Ramos (cell line): ENCODE results near the gene KRTAP5-5.
"Not testable (repeated sequence)": the region's sequence is repeated elsewhere in the genome, so short reads cannot be mapped to it uniquely, and the experiment has no call there.

ENCODE experiments used
- in situ Hi-C: fragments of 300-500 bp; cut with MboI; formaldehyde crosslinking; loops from one replicate; pipeline ENCODE4 v1.14.3; 2022; ENCODE audit warnings: low sequenced_read_pairs; ENCODE audit not compliant: unreplicated experiment

KRTAP5-5 gene

GRCh38 chr11:1629326-1630185 is at the start of gene KRTAP5-5:
KRTAP5-5 (plus strand) TSS chr11:1629775; CDS start chr11:1629841, 66 bp downstream.
- in situ Hi-C loops = loop anchor here (10.0 kb wide), 1 partner anchor 65 kb away; no protein-coding TSS in a partner anchor

DNA sequence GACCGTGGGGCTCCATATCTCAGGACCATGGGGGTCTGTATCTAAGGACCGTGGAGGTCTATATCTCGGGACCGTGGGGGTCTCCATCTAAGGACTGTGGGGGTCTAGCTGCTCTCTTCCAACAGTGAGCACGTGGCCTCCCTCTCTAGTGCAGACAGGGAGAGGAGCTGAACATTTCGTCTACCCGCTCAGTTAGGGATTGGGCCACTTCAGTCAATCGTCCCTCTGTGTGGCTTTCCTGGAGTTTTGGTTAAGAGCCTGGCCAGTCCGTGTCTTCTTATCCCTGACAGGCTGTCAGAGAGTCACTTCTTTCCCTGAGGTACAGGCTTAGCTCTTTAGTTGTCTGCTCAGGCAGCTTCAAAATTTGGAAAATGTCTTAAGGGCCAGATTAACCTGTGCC is 47.6 kb upstream of the KRTAP5-5 start:
- in situ Hi-C loops = no loop called here

- in situ Hi-C loops = not testable (repeated sequence)
These were observed 46.7 kb upstream of the KRTAP5-5 start for GRCh38 chr11:1582909-1583308.

DNA sequence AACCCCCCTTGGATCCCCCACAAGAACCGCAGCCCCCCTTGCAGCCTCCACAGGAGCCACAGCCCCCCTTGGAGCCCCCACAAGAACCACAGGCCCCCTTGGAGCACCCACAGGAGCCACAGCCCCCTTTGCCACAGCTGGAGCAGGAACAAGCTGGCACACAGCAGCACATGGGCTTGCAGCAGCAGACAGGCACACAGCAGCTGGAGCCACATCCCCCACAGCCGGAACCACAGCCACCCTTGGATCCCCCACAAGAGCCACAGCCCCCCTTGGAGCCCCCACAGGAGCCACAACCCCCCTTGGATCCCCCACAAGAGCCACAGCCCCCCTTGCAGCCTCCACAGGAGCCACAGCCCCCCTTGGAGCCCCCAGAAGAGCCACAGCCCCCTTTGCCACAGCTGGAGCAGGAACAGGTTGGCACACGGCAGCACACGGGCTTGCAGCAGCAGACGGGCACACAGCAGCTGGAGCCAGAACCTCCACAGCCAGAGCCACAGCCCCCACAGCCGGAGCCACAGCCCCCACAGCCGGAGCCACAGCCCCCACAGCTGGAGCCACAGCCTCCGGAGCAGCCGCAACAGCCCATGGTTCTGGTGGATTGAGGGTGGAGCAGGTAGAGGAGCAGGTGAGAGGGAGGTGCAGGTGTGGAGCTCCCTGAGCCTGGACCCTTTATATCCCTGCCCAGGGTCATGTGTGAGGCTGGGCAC is 44.8 kb upstream of the KRTAP5-5 start, which contains the start of gene KRTAP5-1:
Gene KRTAP5-1 (minus strand): TSS at position 623 of the 710 bp plus-strand sequence. CDS start 34 bp downstream, at position 589.
- in situ Hi-C loops = not testable (repeated sequence)

DNA sequence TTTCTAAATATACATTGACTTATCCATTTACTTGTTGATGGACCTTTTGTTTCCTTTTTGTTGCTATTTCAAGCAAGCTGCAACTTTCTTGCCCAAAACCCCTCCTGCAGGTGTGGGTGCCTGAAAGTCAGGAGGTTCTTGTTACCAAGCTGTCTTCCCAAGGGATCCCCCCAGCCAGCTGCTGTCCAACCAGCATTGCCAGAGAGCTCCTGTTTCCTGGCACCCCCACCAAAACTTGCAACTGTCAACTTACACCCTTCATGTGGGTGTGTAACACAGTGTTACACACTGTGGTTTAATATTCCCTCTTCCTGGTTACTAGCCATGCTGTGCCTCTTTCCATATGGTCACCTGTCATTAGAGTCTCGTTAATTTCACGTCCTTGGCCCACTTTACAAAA is 42.9 kb upstream of the KRTAP5-5 start:
- in situ Hi-C loops = no loop called here

- in situ Hi-C loops = not testable (repeated sequence)
These were observed 40.2 kb upstream of the KRTAP5-5 start for GRCh38 chr11:1589191-1589963.

DNA sequence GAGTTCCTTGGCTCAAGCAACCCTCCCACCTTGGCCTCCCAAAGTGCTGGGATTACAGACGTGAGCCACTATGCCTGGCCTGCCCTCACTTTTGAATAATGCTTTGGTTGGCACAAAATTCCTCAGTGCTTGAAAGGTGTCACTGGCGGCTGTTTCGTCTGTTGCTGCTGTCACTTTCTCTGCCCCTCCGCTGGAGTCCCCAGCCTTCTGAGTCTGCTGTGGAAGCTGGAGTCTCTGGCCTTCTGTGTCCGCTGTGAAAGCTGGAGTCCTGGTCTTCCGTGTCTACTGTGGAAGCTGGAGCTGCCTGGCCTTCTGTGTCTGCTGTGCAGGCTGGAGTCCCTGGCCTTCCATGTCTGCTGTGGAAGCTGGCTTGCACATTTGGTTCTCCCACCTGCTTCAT is 39.6 kb upstream of the KRTAP5-5 start:
- in situ Hi-C loops = no loop called here

GRCh38 chr11:1592628-1593027 is 36.9 kb upstream of the KRTAP5-5 start:
- in situ Hi-C loops = no loop called here

- in situ Hi-C loops = not testable (repeated sequence)
These were observed 33.5 kb upstream of the KRTAP5-5 start for GRCh38 chr11:1595994-1596575.

- in situ Hi-C loops = not testable (repeated sequence)
These were observed 32.9 kb upstream of the KRTAP5-5 start for GRCh38 chr11:1596576-1597121.

DNA sequence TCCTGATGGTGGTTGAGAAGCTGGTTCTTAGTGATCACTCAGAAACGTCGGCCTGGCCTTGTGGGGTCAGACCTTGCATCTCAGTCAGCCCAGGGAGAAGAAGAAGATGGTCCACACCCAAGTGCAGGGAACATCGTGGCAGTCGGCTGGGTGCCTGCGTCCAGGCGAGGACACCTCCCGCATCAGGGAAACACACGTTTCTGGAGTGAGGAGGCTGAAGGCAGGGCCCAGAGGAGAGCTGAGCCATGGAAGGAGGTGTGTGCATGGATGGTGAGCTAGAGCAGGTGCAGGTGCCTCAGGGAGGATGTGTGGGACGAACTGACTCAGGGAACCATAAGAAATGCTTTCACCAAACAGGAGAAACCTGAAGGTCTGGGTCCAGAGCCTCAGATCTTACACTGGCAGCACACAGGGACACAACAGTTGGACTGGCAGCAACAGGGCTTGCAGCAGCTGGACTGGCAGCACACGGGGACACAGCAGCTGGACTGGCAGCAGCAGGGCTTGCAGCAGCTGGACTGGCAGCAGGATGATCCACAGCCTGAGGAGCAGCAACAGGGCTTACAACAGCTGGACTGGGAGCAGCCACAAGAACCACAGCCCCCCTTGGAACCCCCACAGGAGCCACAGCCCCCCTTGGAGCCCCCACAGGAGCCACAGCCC is 32.1 kb upstream of the KRTAP5-5 start:
- in situ Hi-C loops = no loop called here

DNA sequence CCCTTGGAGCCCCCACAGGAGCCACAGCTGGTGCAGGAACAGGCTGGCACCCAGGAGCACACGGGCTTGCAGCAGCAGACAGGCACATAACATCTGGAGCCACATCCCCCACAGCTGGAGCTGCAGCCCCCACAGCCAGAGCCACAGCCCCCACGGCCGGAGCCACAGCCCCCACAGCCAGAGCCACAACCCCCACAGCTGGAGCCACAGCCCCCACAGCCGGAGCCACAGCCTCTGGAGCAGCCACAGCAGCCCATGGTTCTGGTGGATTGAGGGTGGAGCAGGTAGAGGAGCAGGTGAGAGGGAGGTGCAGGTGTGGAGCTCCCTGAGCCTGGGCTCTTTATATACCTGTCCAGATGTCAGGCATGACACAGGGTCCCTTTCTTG is 31.6 kb upstream of the KRTAP5-5 start, which contains the start of gene KRTAP5-2:
Gene KRTAP5-2 (minus strand): TSS at position 301 of the 387 bp plus-strand sequence. CDS start 44 bp downstream, at position 257.
- in situ Hi-C loops = no loop called here

DNA sequence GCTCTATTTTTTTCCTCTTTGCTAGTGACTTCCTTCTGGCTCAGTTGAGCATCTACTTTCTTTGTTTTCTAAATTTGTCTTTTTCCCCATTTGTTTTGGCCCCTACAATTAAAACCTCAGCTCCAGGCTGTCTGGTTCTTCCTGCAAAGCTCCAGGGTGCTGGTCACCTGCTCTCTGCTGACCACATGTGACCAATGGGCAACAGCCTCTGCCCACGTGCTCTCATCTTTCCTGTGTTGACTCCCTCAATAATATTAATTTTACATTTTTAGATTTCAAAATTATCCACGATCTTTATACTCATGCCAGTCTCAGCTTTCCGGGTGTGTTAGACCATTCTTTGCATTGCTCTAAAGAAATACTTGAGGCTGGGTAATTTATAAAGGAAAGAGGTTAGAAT is 31.2 kb upstream of the KRTAP5-5 start:
- in situ Hi-C loops = not testable (repeated sequence)

GRCh38 chr11:1598816-1599215 is 30.8 kb upstream of the KRTAP5-5 start:
- in situ Hi-C loops = no loop called here

DNA sequence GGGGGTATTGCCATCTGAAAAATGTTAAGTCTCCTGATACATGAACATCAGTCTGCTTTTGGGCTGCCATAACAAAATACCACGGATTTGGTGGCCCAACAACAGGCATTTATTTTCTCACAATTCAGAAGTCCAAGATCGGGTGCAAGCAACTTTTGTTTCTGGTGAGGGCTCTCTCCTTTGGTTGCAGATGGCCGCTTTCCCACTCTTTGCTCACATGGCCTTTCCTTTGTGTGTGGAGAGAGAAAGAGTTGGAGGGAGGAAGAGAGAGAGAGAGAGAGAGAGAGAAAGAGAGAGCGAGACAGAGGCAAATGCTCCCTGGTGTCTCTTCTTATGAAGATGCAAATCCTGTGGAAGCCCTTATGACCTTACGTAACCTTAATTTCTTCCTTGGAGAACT is 28.9 kb upstream of the KRTAP5-5 start:
- in situ Hi-C loops = no loop called here

DNA sequence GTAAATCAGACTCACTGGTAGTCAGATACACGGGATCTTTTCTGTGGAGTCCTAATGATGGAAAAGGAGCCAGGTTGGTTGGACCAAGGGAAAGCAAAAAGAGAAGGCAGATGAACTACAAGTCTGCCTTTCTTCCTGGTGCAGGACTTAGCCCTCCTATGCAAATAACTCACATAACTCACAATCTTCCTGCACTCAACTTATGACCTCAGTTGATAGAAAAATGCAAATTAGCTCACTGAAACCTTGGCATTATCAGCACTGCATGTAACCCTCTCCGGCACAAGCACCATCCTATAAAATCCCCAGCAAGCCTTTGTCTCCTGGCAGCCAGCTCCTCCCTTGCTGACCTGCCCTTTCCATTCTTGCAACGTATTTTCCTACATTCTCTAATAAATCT is 27.9 kb upstream of the KRTAP5-5 start:
- in situ Hi-C loops = not testable (repeated sequence)

DNA sequence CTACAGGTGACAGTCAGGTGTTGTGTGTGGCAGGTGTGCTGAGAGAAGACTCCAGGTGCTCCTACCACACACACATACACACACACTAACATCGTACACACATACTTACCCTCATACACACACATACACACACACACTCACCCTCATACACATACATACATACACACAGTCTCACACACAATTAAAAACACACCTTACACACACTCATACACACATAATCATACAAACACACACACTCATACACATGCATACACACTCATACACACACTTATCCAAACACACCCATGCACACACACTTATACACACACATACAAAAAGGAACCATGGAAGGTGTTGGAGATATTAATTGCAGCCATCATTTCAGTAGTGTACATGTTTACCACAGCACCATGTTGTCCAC is 25.9 kb upstream of the KRTAP5-5 start:
- in situ Hi-C loops = no loop called here

DNA sequence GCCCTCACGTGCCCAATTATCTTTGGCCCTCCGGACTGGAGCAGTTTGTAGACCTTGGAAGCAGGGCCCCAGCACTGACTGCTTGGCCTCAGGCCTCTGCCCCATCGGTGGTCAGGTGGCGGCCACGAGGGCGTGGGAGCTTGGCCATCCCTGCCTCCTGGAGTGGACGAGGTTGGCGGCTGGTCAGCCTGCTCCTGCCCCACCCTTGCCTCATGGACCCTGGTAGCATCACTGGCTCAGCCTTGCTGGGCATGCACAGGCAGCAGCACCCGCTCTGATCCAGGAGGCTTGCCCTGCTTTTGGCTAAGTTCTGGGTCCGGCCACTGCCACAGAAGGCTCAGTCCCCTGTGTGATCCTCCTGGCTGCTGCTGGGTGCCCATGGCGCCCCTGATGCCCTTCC is 25.4 kb upstream of the KRTAP5-5 start:
- in situ Hi-C loops = no loop called here

DNA sequence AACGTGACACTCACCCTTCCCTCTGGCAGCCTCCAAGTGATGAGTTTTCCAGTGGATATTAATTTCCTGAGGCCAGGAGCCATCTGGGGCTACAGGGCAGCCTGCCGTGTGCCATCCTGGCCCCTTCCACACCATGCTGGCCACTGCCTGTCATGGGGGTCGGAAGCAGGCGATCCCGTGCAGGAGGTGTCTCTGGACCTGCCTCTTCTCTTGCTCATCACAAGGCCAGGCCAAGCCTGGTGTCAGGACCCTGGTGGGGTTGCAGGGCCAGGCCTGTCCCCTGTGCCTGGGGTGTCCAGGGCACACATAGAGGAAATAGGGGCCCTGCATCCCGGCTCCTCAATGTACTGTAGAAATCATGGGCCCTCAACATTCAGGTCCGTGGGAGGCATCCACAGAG is 24.9 kb upstream of the KRTAP5-5 start:
- in situ Hi-C loops = no loop called here
